Measurements from ENCODE around the gene CRADD.
A peak's percentile ranks its signal among the peaks of the same experiment; 100 is the strongest.
"Not testable (repeated sequence)": the region's sequence is repeated elsewhere in the genome, so short reads cannot be mapped to it uniquely, and the experiment has no call there.

The CRADD gene

DNA sequence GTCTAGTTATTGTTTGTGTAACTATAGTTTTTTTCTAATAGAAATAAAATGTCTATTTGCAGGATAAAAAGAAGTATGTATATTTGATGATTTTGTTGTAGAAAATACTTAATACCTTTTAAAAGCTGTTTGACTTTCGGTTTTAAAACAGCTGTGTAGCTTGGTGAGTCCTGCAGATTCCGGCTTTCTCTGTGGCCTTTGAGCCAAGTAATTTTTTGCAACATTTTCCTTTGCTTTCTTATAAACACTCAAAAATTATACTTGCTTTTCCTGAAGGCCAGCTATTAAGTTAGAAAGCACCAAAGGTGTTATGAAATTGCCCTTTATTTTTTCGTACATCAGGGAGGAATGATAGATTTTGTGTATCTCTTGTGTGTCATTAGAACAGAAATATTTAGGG is 63.6 kb downstream of the CRADD start:
- DNase-seq, result no peak

DNA sequence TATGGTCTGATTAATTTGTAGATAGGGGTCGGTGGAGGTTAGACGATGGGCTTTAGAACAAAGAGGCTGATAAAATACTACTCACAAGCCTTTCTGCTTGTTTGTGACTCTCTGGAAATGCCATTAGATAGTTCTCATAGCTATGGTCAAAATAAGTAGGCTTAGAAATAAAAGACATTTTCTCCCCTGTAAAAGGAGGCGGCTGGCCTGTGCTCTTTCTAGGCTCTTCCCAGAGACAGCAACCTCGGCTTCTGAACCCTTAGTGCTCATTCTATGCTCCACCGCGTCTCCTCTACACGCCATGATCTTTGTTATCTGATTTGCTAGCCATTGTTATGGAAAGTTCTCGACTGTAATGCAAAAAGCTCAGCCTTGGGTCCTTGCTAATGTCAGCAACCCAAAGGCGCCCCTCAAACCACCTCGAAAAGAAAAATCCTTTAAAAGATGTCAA is 64.5 kb downstream of the CRADD start:
- DNase-seq, result no peak

DNA sequence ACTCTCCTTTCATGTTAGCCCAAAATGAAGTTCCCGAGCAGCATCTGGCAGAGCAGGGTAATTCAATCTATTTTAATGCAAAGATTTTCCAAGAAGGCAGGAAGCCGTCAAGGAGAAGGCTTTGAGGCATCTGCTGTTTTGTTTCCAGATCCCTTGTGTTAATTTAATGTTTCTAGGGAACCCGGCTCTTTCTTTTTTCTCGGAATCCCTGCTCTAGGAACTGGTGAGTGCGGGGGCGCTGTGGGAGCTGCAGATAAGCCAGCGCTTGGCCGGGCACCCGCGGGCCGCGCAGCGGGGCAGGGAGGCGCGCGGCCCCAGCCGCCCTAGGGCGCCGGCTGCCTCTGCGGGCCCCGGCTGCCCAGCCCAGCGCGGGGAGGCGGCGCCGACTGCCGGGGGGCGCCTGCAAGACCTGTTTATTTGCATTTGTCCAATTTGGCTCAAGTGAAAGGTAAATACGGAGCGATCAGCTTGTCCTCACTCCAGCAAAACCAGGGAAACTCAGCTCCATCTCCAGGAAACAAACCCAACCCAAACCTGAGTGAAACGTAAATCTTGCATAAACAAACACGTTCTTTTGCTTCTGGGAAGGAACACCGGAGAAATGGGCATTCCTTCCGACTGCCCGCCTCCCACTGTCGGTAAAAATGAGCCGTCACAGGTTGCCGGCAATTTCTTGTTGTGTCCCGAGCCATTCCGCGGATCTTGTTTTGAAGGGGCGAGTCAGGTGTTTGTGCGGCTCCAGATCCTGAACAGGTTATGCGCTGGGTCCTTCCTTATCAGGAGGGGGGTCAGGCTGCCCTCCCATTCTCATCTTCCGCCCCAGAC is 65.1 kb downstream of the CRADD start:
- peak; percentile 58 for DNase-seq

DNA sequence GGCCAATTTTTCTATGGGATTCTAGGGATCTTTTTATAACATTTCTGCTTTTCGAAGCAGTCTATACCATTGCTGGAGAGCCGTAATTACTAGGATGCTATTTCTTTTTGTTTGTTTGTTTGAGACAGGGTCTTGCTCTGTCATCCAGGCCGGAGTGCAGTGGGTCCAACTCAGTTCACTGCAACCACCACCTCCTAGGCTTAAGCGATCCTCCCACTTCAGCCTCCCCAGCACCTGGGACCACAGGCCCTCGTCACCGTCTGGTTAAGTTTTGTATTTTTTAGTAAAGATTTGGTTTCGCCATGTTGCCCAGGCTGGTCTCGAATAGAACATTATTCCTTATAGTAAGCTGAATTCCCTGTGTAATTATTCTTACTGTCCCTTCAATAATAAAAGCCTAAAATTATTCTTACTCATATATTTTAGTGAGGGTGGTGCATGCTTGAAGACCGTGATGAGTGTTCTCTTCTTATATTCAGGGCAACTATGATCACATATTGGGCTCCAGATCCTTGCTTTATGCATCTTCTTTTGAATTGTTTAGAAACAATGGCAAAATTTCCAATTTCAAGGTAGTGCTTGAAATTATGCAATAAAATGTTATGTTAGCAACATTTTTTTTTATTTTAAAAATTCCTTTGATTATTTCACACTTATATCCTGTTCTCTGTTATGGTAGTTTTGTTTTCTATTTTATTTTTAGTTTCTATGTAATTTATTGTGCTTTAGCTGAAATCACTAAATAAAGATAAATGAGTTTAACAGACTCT is 66.2 kb downstream of the CRADD start:
- DNase-seq, result no peak

DNA sequence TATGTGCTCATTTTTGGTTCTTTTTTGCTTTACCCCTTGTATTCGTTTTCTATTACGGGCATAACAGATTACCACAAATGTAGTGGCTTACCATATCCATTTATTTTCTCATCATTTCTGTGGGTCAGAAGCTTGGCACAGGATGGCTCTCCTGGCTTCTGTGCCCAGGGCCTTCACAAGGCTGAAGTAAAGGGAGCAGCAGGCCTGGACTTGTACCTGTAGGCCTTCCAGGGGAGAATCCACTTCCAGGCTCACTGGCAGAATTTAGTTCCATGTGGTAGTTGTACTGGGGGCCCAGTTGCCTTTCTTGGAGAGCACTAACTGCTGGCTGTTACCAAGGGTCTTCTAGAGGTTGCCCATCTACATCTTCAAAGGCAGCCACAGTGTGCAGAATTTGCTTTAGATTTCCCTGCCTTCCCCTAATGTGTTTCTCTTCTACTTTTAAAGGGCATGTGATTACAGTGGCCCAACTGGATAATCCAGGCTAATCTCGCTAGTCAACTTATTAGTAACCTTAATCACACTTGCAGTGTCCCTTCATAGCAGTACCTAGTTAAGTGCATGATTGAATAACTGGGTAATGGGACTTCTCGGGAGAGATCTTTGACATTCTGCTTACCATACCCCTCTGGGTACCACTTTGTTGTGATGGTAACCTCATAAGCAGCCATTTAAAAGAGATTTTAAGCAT is 67.0 kb downstream of the CRADD start:
- no peak for DNase-seq

DNA sequence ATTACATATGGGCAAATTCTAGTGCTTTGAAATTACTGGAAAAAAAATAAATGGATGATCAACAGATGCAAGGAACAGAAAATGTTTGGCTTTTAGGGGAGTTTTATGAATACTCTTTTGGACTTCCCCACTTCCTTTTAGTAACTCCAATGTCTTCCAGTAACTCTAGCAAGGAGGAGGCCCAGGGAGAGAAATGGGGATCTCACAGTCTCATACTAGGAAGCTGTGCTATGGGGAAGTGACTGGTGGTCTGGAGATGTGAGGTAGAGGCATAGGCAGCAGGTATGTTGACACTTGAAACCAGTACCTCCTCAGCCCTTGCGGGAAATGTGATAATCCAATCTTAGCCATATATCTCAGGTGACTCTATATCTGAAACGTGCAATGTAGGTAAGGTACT is 68.1 kb downstream of the CRADD start:
- DNase-seq, result no peak

DNA sequence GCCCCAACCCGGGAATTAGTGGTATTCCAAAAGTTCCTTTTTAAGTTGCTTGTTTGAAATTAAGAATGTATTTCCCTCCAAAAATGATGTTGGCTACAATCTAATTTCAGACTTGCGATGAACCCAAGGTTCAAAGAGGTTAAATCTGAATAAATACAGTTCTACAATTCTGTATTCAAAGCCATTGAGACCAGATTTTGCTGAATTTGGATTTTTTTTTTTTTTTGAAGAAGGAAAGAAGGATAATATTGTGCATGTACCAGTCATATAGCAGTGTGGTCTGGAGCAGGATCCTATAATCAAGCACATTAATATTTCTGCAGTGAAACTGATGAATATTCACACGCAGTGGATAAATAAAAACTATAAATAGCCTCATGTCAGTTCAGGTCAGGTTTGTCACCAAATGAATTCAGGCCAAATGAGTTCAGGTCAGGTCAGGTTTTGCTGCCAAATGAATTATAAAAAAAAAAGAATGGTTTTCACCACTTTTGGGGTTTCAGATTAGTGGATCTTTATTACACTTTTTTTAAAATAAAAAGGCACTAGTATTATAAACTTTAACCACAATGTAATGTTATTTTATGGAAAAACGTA is 69.5 kb downstream of the CRADD start:
- no peak for DNase-seq

DNA sequence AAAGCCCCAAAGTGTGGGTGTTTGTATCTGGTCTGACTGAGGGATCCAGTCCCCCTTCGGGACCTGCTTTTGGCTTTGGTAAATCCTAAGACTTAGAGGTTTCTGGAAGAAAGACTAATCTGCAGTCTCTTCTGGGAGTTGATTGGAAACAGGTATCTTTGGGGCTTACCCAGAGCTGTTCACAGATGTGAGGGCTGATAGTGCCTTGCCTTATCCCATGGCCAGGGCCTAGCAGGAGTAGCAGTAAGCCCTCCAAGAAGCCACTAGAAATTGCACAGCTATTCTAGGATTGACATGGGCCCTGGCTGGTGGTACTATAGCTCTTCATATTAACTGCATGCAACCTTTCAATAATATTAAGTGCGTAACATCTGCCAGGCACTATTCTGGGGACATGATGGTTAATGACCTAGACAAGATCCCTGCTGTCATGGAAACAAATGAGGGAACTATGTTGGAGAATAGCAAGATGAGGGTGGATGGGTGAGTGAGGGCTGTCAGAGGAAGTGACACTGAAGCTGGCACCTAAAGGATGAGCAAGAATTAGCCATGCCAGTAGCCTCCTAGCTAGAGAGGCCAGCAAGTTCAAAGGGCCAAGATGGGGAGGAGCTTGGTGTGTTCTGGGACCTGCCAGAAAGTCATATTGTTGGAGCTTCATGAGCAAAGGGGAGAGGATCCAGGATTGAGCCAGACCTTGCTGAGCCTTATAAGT is 71.7 kb downstream of the CRADD start:
- no peak for DNase-seq

DNA sequence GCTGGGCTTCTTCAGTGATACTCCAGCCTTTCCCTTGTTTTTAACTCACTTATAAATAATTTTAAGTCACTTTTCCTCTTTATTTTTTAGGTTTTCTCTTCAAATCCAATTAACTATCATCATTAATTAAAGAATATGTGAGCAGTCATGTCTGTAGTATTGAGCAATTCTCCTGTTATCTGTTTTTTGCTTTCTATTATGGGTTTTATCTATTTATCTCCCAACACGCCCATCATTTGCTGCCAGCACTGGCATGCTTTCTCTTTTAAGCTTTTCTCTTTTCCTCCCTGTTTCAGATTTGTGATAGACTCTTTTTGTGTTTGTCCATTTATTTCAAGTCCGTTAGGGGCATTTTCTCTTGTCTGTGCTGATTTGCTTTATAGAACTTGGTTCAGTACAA is 72.3 kb downstream of the CRADD start:
- DNase-seq, result no peak

DNA sequence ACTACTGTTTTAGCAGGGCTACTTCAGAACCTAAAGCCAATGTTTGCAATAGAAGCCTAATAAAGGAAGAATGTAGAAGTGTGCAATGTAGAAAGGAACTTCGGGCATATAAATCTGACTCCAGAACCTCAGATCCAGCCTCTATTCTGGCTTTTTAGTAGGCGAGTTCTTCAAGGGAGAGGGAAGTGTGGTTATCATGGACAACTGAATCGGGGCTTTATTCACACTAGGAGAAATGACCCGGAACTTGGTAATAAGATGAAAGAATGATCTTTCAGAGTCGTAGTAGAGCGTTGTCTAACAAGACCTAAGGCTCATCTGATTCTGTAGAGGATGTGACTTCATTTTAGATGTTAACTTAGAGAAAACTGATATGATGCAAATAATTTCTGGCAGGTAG is 72.9 kb downstream of the CRADD start:
- no peak for DNase-seq

DNA sequence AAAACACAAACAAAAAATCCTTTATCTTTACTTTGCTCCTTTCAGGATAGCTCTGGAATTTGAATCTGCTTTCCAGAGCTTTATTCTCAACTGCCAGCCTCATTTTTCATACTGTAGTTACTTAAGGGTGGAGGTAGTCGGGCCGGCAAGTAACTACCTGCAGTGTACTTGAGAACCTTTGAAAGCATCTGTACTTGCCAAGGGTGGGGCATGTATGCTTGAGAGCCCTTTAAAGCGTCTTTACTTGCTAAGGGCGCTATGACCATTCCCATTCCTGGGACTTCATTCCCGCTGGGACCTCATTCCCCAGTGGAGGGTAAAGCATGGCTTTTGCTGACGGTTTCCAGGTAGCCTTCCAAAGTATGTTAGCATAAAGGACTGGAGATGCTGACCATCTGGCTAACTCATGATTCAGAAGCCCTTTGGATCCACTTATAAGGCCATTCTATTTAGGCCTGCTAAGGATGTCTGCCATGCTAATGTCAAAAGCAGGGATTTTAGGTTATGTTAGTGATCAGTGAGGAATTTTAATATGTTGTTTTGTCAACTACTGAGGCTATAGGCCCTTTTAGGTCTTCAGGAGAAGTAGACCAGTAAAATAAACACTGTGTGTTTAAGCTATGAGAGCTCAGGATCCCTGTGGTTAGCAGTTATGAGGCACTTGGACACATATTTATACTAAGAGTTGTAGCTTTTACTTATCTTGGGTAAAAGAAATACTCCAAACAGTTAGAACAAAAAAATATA is 74.9 kb downstream of the CRADD start:
- DNase-seq, result no peak

DNA sequence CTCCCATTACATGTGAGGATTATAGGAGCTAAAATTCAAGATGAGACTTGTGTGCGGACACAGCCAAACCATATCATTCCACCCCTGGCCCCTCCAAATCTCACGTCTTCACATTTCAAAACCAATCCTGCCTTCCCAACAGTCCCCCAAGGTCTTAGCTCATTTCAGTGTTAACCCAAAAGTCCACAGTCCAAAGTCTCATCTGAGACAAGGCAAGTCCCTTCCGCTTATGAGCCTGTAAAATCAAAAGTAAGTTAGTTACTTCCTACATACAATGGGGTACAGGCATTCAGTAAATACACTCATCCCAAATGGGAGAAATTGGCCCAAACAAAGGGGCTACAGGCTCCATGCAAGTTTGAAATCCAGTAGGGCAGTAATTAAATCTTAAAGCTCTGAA is 76.1 kb downstream of the CRADD start:
- no peak for DNase-seq

DNA sequence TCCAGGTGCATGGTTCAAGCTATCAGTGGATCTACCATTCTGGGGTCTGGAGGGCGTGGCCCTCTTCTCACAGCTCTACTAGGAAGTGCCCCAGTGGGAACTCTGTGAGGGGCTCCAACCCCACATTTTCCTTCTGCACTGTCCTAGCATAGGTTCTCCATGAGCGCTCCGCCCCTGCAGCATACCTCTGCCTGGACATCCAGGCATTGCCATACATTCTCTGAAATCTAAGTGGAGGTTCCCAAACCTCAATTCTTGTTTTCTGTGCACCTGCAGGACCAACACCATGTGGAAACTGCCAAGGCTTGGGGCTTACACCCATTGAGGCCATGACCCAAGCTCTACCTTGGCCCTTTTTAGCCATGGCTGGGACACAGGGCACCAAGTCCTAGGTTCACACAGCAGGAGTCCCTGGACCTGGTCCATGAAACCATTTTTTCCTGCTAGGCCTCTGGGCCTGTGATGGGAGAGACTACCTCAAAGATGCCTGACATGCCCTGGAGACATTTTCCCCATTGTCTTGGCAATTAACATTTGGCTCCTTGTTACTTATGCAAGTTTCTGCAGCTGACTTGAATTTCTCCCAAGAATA is 76.8 kb downstream of the CRADD start:
- no peak for DNase-seq

DNA sequence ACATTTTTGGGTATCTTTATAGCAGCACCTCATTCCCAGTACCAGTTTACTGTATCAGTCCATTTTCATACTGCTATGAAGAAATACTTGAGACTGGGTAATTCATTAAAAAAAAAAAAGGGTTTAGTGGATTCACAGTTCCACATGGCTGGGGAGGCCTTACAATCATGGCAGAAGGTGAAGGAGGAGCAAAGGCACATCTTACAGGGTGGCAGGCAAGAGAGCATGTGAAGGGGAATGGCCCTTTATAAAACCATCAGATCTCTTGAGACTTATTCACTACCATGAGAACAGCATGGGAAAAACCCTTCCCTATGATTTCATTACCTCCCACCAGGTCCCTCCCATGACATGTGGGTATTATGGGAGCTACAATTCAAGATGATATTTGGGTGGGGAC is 77.7 kb downstream of the CRADD start:
- DNase-seq, result not testable (repeated sequence)

DNA sequence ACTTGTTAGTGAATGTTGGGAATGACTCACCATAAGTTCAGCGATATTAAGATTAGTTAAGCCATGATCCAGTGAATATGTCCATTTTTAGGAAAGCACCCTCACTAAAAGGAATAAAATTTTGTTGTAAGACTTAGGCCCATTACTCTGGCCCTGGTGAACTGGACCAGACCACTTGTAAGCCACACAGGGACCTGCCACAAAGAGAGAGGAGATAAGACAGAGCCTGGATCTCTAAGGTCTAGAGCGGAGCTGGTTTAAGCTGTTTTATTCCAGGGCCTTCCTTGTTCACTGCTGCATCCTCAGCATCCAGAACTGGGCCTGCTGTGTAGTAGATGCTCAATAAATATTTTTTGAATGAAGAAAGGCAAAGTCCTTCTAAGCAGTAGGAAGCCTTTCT is 79.1 kb downstream of the CRADD start:
- no peak for DNase-seq

DNA sequence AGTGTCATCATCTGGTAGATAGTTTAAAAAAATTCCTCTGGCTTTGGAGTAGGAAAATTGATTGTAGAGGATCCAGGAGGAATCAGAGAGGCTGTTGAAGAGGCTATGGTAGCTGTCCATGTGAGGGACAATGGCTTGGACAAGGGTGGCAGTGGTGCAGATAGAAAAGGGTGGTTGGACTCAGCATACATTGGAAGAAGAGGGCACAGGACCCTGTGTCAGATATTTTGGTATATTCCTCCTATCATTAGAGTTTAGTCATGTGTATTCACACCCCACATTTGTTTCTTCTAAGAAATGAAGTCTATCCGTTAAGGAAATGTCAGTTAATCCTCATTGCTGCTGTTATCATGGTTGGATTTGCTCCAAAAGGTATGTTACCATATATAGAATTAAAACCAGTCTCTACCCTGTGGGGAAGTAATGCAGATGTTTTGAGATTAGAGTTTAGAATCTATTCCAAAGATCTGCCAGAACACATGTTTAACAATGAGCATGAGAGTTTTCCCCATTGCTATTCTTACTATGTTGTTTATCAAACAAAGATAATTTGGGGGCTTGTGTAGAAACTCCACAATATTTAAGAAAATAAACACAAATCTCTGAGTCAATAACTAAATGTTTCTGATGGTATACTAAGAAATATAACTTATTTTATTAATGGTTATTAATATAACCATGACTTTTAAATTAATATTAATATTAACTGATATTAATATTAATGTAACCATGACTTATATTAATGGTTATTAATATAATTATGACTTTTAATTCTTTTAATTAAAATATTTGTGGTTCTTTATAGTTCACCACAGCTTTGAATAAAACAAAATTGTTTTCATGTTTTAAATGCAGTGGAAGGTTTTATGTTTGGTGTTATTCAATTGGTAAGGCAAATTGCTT is 80.9 kb downstream of the CRADD start:
- DNase-seq, result no peak

DNA sequence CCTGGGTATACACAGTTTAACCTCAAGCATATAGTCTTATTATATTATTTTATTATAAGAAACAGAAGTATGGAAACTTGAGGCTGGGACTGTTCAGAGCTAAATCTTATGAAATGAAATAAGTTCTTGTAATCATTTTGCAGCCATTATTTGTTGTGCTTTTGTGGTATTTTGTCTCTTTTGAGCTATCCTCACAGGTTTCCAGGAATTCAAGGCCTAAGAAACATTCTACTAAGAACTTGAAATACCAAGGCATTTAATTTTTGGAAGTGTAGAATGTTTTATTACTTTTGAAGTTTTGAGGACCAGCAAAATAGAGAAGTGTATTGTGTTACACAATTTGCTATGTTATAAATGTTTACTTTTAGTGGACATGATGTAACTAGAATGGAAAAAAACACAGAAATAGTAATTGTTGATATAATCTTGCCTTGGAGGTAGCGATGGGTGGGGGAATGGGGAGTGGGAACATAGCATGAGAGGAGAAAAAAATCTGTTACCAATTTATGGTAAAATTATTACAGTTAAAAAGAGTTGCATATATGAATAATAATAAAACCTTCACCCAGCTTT is 81.7 kb downstream of the CRADD start:
- DNase-seq, result no peak

DNA sequence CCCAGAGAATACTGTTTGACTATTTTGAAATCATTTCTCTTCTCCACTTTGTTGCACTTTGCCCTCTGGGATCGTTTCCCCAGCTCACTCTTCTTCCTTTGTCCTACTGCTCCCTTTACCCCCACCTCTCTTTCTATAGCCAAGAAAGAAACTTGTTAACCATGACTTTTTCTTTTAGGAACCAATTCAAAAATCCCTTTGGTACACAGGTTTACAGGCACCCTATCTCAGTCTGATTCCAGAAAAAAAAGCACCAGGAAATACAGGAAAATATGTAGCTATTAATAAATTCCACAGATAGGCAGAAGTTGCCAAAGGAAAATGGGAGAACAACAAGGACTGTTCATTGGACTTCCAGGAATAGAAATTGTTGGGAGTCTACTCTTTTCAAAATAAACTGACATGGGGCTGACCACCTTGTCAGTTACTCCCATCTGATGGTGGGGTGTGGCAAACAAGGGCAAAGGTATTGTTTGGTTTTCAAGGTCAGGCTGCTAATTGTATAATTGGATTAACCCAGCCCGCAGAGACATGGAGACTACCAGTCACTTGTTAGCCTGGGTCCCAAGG is 82.4 kb downstream of the CRADD start:
- no peak for DNase-seq

DNA sequence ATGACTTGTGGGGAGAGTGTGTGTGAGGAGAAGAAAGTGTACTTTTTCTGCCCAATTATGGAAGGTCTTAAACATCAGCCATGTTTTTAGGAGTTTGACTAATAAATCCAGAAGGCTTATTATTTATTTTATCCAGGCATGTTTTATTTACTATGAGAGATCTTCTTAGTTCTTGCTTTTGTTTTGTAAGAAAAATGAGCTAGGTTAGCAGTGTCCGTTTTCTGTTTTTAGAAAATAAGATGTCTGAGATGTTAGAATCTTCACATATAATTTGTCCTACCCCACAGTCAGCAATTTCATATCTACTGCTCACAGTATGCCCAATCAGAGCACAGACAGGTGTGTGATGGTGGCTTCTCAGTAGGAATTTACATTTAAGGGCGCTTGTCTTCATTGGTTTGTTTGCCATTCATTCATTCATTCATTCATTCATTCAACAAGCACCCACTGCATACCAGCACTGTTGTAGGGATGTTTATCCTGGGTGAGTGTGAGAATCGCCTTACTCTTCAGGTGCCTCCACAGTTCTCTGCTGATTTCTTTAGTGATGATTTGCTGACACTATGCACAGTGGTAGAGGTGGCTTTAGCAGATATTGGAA is 83.2 kb downstream of the CRADD start:
- no peak for DNase-seq

Data from activated effector memory CD4-positive, alpha-beta T cell treated with Interleukin-2 at 50 U/mL for 16 hours (primary cell).